Brain microvascular endothelial cell (primary cell): ENCODE results near the gene NR2F6.

Experiments used
- DNase-seq: peaks from one replicate; pipeline ENCODE4 v3.0.0-alpha.2; 2020
- H3K27ac ChIP-seq: fragments of 250-450 bp; sonication (Bioruptor Pico); 2 replicates; pipeline ENCODE4 v1.5.1; 2020; ENCODE audit warnings: mild to moderate bottlenecking, moderate library complexity
- H3K27me3 ChIP-seq: fragments of 250-450 bp; sonication (Bioruptor Pico); replicated peaks from 2 replicates; pipeline ENCODE4 v1.5.1; 2020; ENCODE audit warnings: mild to moderate bottlenecking
- H3K36me3 ChIP-seq: fragments of 250-450 bp; sonication (Bioruptor Pico); replicated peaks from 2 replicates; pipeline ENCODE4 v1.5.1; 2020; ENCODE audit warnings: mild to moderate bottlenecking
- H3K4me3 ChIP-seq: 2 replicates; pipeline ENCODE4 v1.5.1; 2011; ENCODE audit warnings: low read depth, mild to moderate bottlenecking, control low read depth, low read length, moderate library complexity
- in situ Hi-C: cut with HindIII; loops from 2 replicates; pipeline ENCODE4 v1.10.0; 2017; ENCODE audit warnings: low sequenced_read_pairs, low pct_ligation_motif_present
- TF ChIP-seq, protein P1 (sequence below): IDR thresholded peaks from 2 replicates; pipeline ENCODE4 v1.5.1; 2011; ENCODE audit warnings: low read depth, mild to moderate bottlenecking, moderate library complexity, low read length, control low read depth, inconsistent platforms; ENCODE audit errors: missing control alignments

NR2F6 gene

DNA sequence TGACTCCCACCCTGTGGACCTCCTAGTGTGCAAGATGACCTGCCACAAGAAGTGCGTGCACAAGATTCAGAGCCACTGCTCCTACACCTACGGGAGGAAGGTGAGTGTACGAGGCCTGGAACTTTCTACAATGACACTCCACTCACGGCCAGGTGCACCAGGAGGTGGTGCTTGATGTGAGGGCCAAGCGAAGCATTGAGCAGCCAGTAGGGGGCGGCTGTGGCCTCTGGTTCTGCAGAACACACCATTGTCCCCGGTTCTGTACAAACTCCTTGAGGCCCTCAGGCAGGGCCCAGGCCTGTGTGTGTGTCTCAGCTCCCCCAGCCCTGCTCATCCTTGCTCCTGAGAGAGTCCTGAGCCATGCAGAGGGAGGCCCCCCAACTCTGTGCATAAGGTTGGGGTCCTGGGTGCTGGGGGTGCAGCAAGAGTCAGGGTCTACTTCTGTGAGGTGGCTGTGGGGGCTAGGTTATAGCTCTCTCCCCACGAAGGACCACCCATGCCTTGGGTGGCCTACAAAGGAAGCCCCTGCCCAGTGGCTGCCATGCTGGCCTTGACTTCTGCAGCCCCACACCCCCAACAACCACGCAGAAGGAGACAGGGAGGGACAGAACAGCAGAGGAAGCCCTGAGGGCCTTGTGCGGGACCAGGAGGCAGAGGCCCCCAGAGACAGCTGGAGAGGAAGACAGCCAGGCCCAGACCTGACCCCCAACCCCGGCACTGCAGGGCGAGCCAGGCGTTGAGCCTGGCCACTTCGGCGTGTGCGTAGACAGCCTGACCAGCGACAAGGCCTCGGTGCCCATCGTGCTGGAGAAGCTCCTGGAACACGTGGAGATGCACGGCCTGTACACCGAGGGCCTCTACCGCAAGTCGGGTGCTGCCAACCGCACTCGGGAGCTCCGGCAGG is 40.2 kb downstream of the NR2F6 start:
- in situ Hi-C loops, result no loop called here
- Histone ChIP-seq H3K27ac (no peak overlapping the region), H3K4me3 (no peak overlapping the region), H3K36me3 (peaks cover 69% of the 10 kb centered on the region), H3K27me3 (no peaks in the 10 kb centered on the region)
- TF ChIP-seq, protein P1, sequence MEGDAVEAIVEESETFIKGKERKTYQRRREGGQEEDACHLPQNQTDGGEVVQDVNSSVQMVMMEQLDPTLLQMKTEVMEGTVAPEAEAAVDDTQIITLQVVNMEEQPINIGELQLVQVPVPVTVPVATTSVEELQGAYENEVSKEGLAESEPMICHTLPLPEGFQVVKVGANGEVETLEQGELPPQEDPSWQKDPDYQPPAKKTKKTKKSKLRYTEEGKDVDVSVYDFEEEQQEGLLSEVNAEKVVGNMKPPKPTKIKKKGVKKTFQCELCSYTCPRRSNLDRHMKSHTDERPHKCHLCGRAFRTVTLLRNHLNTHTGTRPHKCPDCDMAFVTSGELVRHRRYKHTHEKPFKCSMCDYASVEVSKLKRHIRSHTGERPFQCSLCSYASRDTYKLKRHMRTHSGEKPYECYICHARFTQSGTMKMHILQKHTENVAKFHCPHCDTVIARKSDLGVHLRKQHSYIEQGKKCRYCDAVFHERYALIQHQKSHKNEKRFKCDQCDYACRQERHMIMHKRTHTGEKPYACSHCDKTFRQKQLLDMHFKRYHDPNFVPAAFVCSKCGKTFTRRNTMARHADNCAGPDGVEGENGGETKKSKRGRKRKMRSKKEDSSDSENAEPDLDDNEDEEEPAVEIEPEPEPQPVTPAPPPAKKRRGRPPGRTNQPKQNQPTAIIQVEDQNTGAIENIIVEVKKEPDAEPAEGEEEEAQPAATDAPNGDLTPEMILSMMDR, result peak; percentile 83
- DNase-seq, result peak; percentile 29

DNA sequence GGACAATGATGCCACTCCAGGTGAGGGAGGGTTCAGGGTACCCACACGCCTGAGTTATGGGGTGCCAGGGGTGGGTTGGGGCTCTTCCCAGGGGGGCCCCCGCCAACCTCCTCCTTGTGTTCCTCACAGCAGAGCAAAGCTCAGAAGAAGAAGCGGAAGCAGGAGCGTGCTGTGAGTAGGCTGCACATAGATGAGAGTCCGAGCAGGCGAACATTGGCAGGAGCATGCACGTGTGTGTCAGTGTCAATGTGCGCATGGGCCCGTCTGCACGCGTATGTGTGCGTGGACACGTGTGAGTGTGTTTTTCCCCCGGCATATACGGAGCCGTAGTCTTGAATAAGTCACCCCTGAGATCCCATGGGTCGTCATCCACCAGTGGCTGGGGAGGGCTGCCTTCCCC is 43.0 kb downstream of the NR2F6 start:
- Histone ChIP-seq H3K27ac (no peak overlapping the region), H3K27me3 (no peaks in the 10 kb centered on the region), H3K4me3 (no peak overlapping the region), H3K36me3 (peaks cover 75% of the 10 kb centered on the region)
- TF ChIP-seq, protein P1, result no peak
- no peak for DNase-seq
- in situ Hi-C loops, result no loop called here

DNA sequence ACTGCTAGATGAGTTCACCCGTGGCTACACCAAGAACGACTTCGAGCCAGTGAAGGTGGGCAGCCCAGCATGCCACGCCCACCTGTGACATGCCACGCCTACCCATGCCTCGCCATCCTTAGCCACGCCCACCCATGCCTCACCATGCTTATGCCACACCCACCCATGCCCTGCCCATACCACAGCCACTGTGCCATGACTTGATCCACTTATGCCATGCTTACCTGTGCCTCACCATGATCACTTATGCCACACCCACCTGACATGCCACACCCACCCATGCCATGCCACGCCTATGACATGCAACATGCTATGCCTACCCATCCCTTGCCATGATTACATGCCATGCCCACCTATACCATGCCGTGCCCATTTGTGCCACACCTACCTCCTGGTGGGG is 43.5 kb downstream of the NR2F6 start:
- no peaks in the 10 kb centered on the region for H3K27me3 ChIP-seq
- no peak overlapping the region for H3K27ac ChIP-seq
- in situ Hi-C loops, result no loop called here
- H3K4me3 ChIP-seq, result no peak overlapping the region
- DNase-seq, result no peak
- H3K36me3 ChIP-seq, result peaks cover 79% of the 10 kb centered on the region
- TF ChIP-seq, protein P1, result no peak

DNA sequence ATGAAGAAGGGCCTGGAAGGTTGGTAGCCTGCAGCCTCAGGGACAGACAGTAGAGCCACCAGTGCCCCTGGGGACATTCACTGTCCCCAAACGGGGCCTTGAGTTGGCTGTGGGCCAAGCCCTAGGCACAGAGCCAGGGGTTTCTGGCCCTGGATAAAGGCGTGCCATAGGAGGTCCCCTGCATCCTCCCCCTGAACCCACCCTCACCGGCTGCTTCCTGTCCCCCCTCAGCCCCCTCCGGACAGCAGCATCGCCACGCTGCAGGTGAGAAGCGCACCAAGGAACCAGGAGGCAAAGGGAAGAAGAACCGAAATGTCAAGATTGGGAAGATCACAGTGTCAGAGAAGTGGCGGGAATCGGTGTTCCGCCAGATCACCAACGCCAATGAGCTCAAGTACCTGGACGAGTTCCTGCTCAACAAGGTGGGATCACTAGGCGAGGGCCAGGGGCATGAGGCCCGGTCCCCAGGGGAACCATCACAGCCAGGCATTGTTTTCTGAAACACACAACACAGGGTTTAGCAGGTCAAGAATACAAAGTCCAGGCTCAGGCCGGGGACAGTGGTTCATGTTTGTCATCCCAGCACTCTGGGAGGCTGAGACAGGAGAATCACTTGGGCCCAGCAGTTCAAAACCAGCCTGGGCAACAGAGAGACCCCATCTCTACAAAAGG is 45.2 kb downstream of the NR2F6 start:
- Histone ChIP-seq H3K27ac (no peak overlapping the region), H3K4me3 (no peak overlapping the region), H3K36me3 (peaks cover 70% of the 10 kb centered on the region), H3K27me3 (no peaks in the 10 kb centered on the region)
- DNase-seq, result no peak
- TF ChIP-seq, protein P1, result no peak
- in situ Hi-C loops, result no loop called here

DNA sequence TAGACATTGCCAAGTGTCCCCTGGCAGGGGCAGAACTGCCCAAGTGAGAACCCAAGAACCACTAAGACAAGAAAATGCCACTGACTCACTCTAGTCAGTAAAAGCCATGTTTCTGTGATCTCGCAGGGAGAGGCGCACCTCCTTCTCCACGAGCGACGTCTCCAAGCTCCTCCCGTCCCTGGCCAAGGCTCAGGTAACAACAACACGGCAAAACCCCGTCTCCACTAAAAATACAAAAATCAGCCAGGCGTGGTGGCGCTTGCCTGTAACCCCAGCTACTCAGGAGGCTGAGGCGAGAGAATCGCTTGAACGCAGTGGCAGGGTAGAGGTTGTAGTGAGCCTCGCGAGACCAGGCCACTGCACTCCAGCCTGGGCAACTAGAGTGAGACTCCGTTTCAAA is 48.1 kb downstream of the NR2F6 start:
- H3K27me3 ChIP-seq, result no peaks in the 10 kb centered on the region
- TF ChIP-seq, protein P1, result no peak
- H3K36me3 ChIP-seq, result peaks cover 77% of the 10 kb centered on the region
- H3K4me3 ChIP-seq, result no peak overlapping the region
- in situ Hi-C loops, result no loop called here
- no peak overlapping the region for H3K27ac ChIP-seq
- DNase-seq, result no peak
